GM21576 (cell line): ENCODE data around the gene SPOCK1.

Source experiments
- ATAC-seq: cut with Tn5 transposase; IDR thresholded peaks from one replicate; pipeline ENCODE4 v1.9.1; 2021; ENCODE audit warnings: mild to moderate bottlenecking, moderate library complexity; ENCODE audit not compliant: unreplicated experiment

The SPOCK1 gene

GRCh38 chr5:137333928-137334327 lies 165.2 kb downstream of the SPOCK1 start:
- no peak for ATAC-seq

- ATAC-seq = no peak
Observed at GRCh38 chr5:137333475-137333874, 165.7 kb downstream of the SPOCK1 start.

GRCh38 chr5:137332296-137332695 lies 166.8 kb downstream of the SPOCK1 start:
- ATAC-seq = no peak

- ATAC-seq = no peak
Observed at GRCh38 chr5:137329586-137330296, 169.4 kb downstream of the SPOCK1 start.

GRCh38 chr5:137328991-137329390 lies 170.1 kb downstream of the SPOCK1 start:
- no peak for ATAC-seq

- no peak for ATAC-seq
Observed at GRCh38 chr5:137328463-137328862, 170.7 kb downstream of the SPOCK1 start.

GRCh38 chr5:137325721-137326120 lies 173.4 kb downstream of the SPOCK1 start:
- no peak for ATAC-seq

- no peak for ATAC-seq
Observed at GRCh38 chr5:137320056-137321045, 178.8 kb downstream of the SPOCK1 start.

GRCh38 chr5:137318027-137318426 lies 181.1 kb downstream of the SPOCK1 start:
- no peak for ATAC-seq

GRCh38 chr5:137316346-137316736 lies 182.8 kb downstream of the SPOCK1 start:
- no peak for ATAC-seq

GRCh38 chr5:137315534-137316345 lies 183.4 kb downstream of the SPOCK1 start:
- no peak for ATAC-seq

- ATAC-seq = no peak
Observed at GRCh38 chr5:137315109-137315508, 184.0 kb downstream of the SPOCK1 start.

GRCh38 chr5:137313526-137314175 lies 185.5 kb downstream of the SPOCK1 start:
- no peak for ATAC-seq

- ATAC-seq = no peak
Observed at GRCh38 chr5:137312011-137312410, 187.1 kb downstream of the SPOCK1 start.

GRCh38 chr5:137310051-137310730 lies 188.9 kb downstream of the SPOCK1 start:
- ATAC-seq = no peak

GRCh38 chr5:137309290-137309689 lies 189.8 kb downstream of the SPOCK1 start:
- ATAC-seq = no peak

- no peak for ATAC-seq
Observed at GRCh38 chr5:137308311-137308710, 190.8 kb downstream of the SPOCK1 start.

GRCh38 chr5:137306903-137307302 lies 192.2 kb downstream of the SPOCK1 start:
- no peak for ATAC-seq

- ATAC-seq = no peak
Observed at GRCh38 chr5:137305971-137306602, 193.0 kb downstream of the SPOCK1 start.
